Skeletal muscle satellite cell (primary cell): ENCODE measurements around the gene KCNIP2.

Source experiments
- H3K27me3 ChIP-seq: 2 replicates; pipeline ENCODE4 v1.7.0; 2013; ENCODE audit warnings: low read length; ENCODE audit not compliant: control insufficient read depth, insufficient read depth
- H3K36me3 ChIP-seq: 2 replicates; pipeline ENCODE4 v1.7.0; 2013; ENCODE audit warnings: mild to moderate bottlenecking, control low read depth, low read length; ENCODE audit not compliant: insufficient read depth
- H3K4me1 ChIP-seq: 2 replicates; pipeline ENCODE4 v1.7.0; 2013; ENCODE audit warnings: low read length; ENCODE audit not compliant: control insufficient read depth, insufficient read depth
- H3K4me2 ChIP-seq: 2 replicates; pipeline ENCODE4 v1.7.0; 2013; ENCODE audit warnings: mild to moderate bottlenecking, low read length
- H3K4me3 ChIP-seq: 2 replicates; pipeline ENCODE4 v1.7.0; 2013; ENCODE audit warnings: low read length
- H3K9ac ChIP-seq: 2 replicates; pipeline ENCODE4 v1.7.0; 2013; ENCODE audit warnings: mild to moderate bottlenecking, low read depth, low read length, moderate library complexity
- H3K9me3 ChIP-seq: replicated peaks from 2 replicates; pipeline ENCODE4 v1.7.0; 2013; ENCODE audit warnings: mild to moderate bottlenecking, control low read depth, low read length

KCNIP2 gene

DNA sequence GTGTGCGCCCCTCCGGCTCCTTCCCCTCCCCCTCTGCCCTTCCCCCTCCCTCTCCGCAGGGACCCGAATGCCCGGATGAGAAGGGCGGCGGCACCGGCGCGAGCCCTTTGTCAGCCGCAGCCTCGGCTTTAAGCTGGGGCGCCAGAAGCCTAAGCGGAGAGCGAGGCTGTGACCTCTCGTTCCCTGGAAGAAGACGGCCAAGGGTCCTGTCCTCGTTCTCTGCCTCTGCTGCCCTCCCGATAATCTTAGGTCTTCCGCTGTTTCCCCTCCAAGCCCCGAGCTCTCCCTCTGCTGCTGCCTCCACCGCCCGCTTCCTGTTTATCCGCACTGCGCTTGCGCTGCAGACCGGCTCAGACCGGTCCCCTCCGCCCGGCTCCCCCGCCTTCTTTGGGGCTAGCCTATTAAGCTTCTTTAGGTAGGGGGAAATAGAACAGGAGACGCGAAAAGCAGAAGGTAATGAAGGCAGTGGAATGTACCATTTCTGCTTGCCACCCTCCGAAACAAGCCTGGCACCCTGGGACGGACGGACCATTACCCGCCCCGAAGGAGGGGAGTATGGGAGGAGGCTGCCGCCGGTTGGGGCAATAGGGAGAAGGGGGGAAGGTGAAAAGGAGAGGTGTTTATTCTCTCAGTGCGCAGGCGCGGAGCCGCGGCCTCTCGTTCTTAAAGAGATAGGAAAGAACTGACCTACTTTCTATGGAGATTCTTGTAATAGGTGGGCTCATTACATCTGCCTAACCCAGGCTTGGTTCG lies 25.3 kb downstream of the KCNIP2 start, which contains the start of gene OGA:
OGA (minus strand) TSS at position 326 of the 753 bp plus-strand sequence. CDS start 422 bp downstream, outside the sequence.
- no peaks in the 10 kb centered on the region for H3K36me3 ChIP-seq

DNA sequence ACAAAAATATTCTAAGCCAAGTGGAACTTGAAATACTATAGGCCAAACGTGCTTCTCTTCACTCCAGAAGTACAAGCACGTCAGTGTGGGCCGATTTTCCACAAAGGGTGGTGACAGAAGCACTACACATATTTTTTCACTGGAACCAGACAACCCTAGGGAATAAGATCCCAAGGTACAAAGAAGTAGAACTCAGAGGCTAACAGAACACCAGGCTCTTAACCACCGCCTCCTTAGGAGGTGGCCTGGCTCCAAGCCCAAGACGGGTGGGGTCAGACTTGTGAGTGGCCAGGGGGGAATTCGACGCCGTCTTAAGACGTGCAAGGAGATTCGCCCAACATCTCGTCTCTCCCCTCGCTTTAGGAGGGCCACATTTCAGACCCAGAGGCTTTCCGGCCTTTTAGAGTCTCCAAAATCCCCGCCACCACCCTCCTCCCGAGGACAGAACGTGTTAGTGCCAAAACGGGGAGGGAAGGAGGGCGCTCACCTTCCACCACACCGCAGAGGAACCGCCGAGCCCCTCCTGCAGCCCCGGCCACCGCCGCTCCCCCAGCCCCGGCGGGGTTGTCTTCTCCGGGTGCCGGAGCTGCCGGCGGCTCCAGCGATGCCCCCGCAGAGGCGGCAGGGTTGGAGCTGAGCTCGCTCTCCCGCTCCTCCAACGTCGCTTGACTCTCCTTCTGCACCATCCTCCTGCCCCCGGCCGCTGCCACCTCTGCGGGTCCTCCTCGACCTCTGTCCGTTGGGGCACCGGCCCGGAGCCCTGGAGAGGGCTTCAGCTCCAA lies 26.1 kb downstream of the KCNIP2 start:
- Histone ChIP-seq H3K4me2 (peak overlapping the region; percentile 82), H3K4me3 (peak overlapping the region; percentile 97), H3K9me3 (no peaks in the 10 kb centered on the region), H3K36me3 (peaks cover 6% of the 10 kb centered on the region), H3K9ac (peak overlapping the region; percentile 97), H3K4me1 (peaks cover 32% of the 10 kb centered on the region), H3K27me3 (no peaks in the 10 kb centered on the region)

More for the DNA sequence above, 25.3 kb downstream of the KCNIP2 start, which contains the start of gene OGA:
- Histone ChIP-seq H3K9ac (peak within 1 kb of the TSS; percentile 97), H3K4me1 (peaks cover 24% of the 10 kb centered on the region), H3K9me3 (no peaks in the 10 kb centered on the region), H3K4me2 (peak within 1 kb of the TSS; percentile 82), H3K4me3 (peak within 1 kb of the TSS; percentile 97), H3K27me3 (no peaks in the 10 kb centered on the region)

DNA sequence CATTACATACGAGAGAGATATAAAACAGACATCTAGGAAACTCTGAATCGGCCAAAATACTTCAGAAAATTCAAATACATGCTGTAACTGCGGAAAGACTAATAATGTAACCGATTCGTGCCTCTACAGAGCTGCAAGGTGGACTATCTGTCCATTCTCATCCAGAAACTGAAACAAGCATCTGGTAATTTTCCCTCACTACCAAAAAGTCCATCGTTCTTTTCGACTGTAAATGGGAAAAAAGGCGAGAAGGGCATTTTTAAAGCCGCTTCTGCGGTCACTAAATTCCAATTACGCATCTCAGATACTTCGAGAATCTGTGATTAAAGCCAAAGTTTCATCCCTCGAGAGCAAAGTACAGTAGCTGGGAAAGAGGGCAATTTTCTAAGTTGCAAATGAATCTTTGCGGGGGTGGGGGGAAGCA lies 26.7 kb downstream of the KCNIP2 start:
- Histone ChIP-seq H3K9me3 (no peaks in the 10 kb centered on the region), H3K4me1 (peaks cover 33% of the 10 kb centered on the region), H3K4me2 (peak overlapping the region; percentile 82), H3K4me3 (peak overlapping the region; percentile 97), H3K9ac (peak overlapping the region; percentile 97), H3K36me3 (peaks cover 12% of the 10 kb centered on the region), H3K27me3 (no peaks in the 10 kb centered on the region)

DNA sequence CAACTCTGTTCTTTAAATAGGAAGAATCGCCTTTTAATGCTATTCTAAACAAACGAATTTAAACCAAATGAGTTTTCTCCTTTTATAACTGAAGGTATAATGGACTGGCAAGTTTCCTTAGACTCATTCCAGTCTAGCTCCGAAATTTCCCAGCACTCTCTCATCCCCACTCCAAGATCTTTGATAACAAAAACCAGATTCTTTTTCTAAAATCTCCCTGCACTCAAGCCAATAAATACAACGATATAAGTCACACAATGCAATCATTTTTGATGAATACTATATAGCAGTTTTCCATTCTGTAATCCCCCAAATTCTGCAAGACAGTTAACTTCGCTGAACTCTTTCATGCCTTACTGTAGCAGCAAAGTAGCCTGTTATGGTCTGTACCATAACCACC lies 27.2 kb downstream of the KCNIP2 start:
- Histone ChIP-seq H3K36me3 (peaks cover 14% of the 10 kb centered on the region), H3K4me2 (peak overlapping the region; percentile 82), H3K4me1 (peaks cover 33% of the 10 kb centered on the region), H3K4me3 (peak overlapping the region; percentile 97), H3K9ac (peak overlapping the region; percentile 97), H3K9me3 (no peaks in the 10 kb centered on the region), H3K27me3 (no peaks in the 10 kb centered on the region)

GRCh38 chr10:101814466-101815071 lies 29.0 kb downstream of the KCNIP2 start:
- Histone ChIP-seq H3K27me3 (no peaks in the 10 kb centered on the region), H3K4me2 (peak overlapping the region; percentile 82), H3K36me3 (peaks cover 26% of the 10 kb centered on the region), H3K4me1 (peaks cover 33% of the 10 kb centered on the region), H3K9me3 (no peaks in the 10 kb centered on the region), H3K4me3 (peak overlapping the region; percentile 97), H3K9ac (no peak overlapping the region)

- H3K27me3 ChIP-seq = no peaks in the 10 kb centered on the region
- no peak overlapping the region for H3K4me2 ChIP-seq
- H3K9ac ChIP-seq = no peak overlapping the region
- peaks cover 26% of the 10 kb centered on the region for H3K4me1 ChIP-seq
- peaks cover 42% of the 10 kb centered on the region for H3K36me3 ChIP-seq
- H3K9me3 ChIP-seq = no peaks in the 10 kb centered on the region
- no peak overlapping the region for H3K4me3 ChIP-seq
These were observed 31.0 kb downstream of the KCNIP2 start for GRCh38 chr10:101812606-101813005.

GRCh38 chr10:101807158-101807557 lies 36.4 kb downstream of the KCNIP2 start:
- no peaks in the 10 kb centered on the region for H3K27me3 ChIP-seq
- no peak overlapping the region for H3K4me3 ChIP-seq
- H3K9me3 ChIP-seq = no peaks in the 10 kb centered on the region
- H3K4me1 ChIP-seq = peaks cover 10% of the 10 kb centered on the region
- no peak overlapping the region for H3K9ac ChIP-seq
- peaks cover 72% of the 10 kb centered on the region for H3K36me3 ChIP-seq
- no peak overlapping the region for H3K4me2 ChIP-seq

GRCh38 chr10:101803511-101803910 lies 40.1 kb downstream of the KCNIP2 start:
- Histone ChIP-seq H3K9me3 (no peaks in the 10 kb centered on the region), H3K27me3 (no peaks in the 10 kb centered on the region), H3K4me3 (no peak overlapping the region), H3K9ac (no peak overlapping the region), H3K36me3 (peaks cover 83% of the 10 kb centered on the region), H3K4me1 (peaks cover 10% of the 10 kb centered on the region), H3K4me2 (no peak overlapping the region)

DNA sequence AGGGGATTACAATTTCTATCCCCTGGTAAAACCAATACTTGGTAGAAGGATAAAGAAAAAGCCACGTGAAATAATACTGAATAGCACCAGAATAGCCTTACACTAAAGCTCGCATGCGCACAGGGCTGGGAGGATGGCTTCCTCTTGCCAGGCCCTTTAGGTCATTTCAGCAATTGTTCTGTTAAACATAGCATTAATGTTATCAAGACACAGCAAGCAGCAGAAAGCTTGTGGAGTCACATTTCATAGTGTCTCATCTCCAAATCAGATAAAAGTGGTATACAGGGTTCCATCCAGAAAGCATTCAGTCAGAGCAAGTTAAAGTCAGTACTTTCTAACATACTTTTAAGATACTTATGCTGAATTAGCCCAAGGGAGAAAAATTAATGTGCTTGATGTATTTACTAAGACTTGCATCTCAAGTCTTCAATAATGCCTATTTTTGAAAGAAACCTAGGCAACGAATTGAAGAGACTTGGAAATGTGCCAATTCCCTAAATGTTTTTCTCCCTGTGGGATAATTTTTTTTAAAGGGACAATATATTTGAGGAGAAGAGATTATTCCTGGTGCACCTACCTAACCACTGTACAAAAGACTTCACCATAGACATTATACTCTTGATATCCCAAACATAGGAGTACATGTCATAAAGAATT lies 46.1 kb downstream of the KCNIP2 start:
- Histone ChIP-seq H3K27me3 (no peaks in the 10 kb centered on the region), H3K4me2 (no peak overlapping the region), H3K9me3 (no peaks in the 10 kb centered on the region), H3K9ac (no peak overlapping the region), H3K4me1 (no peaks in the 10 kb centered on the region), H3K36me3 (peaks cover 94% of the 10 kb centered on the region), H3K4me3 (no peak overlapping the region)

DNA sequence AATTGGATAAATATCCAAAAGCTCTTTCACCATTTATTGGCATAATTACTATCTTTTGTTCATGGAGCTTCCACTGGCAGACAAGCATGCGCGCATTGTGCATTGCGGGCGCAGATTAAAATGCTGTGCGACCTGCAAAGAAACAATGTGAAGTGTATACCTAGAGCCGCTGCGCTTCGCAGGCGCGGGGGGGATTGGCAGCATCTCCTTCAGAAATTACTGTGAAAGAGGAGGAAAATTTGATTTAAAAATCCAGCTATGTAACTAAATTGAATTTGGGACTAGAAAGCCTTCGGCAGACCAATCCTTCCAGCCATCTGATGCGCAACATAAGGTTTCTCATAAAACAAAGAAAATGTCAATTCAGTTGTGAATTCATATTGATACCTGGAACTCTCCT lies 50.1 kb downstream of the KCNIP2 start:
- peaks cover 87% of the 10 kb centered on the region for H3K36me3 ChIP-seq
- H3K9me3 ChIP-seq = no peaks in the 10 kb centered on the region
- H3K4me3 ChIP-seq = no peak overlapping the region
- no peak overlapping the region for H3K9ac ChIP-seq
- no peaks in the 10 kb centered on the region for H3K4me1 ChIP-seq
- H3K27me3 ChIP-seq = no peaks in the 10 kb centered on the region
- no peak overlapping the region for H3K4me2 ChIP-seq

DNA sequence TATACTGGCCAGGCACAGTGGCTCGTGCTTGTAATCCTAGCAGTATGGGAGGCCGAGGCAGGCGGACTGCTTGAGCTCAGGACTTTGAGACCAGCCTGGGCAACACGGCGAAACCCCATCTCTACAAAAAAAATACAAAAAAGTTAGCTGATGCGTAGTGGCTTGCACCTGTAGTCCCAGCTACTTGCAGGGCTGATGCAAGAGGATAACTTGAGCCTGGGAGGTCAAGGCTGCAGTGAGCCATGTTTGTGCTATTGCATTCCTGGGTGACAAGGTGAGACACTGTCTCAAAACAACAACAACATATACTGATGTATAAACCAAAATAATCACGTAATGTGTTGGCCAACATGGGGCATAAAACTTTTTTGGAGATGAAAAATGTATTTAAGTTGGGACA lies 53.9 kb downstream of the KCNIP2 start:
- Histone ChIP-seq H3K9ac (no peak overlapping the region), H3K27me3 (no peaks in the 10 kb centered on the region), H3K4me3 (no peak overlapping the region), H3K4me1 (peaks cover under 1% of the 10 kb centered on the region), H3K4me2 (no peak overlapping the region), H3K9me3 (no peaks in the 10 kb centered on the region), H3K36me3 (peaks cover 82% of the 10 kb centered on the region)
